Thymus (tissue), 11 donors: Measurements from ENCODE around the gene CLEC18C. TPM values are rescaled to one million over a fixed set of nuclear protein-coding genes. Genes with fewer than 3 reads are reported as not detected.
"Not testable (repeated sequence)": the region's sequence is repeated elsewhere in the genome, so short reads cannot be mapped to it uniquely, and the experiment has no call there.

Experiments
- DNase-seq, 9 donors: peaks; one replicate each; pipeline ENCODE4 v3.0.0-alpha.2; 2013; ENCODE audit warnings: low spot score in 9 of 9, low read depth in 6 of 9, missing footprints in 1 of 9
- H3K27ac ChIP-seq, 2 donors: one replicate each; pipeline ENCODE4 v1.5.1; 2013; ENCODE audit warnings: control low read depth in 1 of 2, low read depth in 1 of 2, low read length in 1 of 2, mild to moderate bottlenecking in 1 of 2, moderate library complexity in 1 of 2
- H3K27me3 ChIP-seq, 2 donors: one replicate each; pipeline ENCODE4 v1.5.1; 2013; ENCODE audit warnings: low read length in 1 of 2; ENCODE audit not compliant: control insufficient read depth in 2 of 2, insufficient read depth in 1 of 2
- H3K36me3 ChIP-seq, 2 donors: one replicate each; pipeline ENCODE4 v1.5.1; 2013; ENCODE audit warnings: low read length in 1 of 2, mild to moderate bottlenecking in 1 of 2, moderate library complexity in 1 of 2; ENCODE audit not compliant: control insufficient read depth in 2 of 2, insufficient read depth in 2 of 2
- H3K4me1 ChIP-seq, 2 donors: one replicate each; pipeline ENCODE4 v1.5.1; 2013; ENCODE audit warnings: low read length in 2 of 2; ENCODE audit not compliant: control insufficient read depth in 2 of 2, insufficient read depth in 2 of 2
- H3K4me3 ChIP-seq, 2 donors: one replicate each; pipeline ENCODE4 v1.5.1; 2013; ENCODE audit warnings: low read length in 2 of 2, control low read depth in 1 of 2, mild to moderate bottlenecking in 1 of 2
- H3K9me3 ChIP-seq, 2 donors: one replicate each; pipeline ENCODE4 v1.5.1; 2013; ENCODE audit warnings: low read length in 1 of 2, mild to moderate bottlenecking in 1 of 2; ENCODE audit not compliant: control insufficient read depth in 2 of 2, insufficient read depth in 1 of 2
- WGBS: extraction: QIAGEN DNeasy Blood & Tissue Kit; methylation state at CpG from one replicate; pipeline ENCODE4 v1.1.7; 2013; 5-methylcytosine and 5-hydroxymethylcytosine counted together
- polyA plus RNA-seq: library from polyadenylated mRNA; stranded (reverse); fragments of 200-250 nt; gene quantifications from one replicate; pipeline ENCODE4 v1.2.3, GENCODE V29; 2013
- total RNA-seq: library from RNA; stranded (reverse); fragments of 120-200 nt; gene quantifications from one replicate; pipeline ENCODE4 v1.2.4, GENCODE V29; 2013
- donor health status: healthy.

CLEC18C gene
- total and polyA plus RNA-seq, 2 donors: 0.05 to 0.37 TPM

DNA sequence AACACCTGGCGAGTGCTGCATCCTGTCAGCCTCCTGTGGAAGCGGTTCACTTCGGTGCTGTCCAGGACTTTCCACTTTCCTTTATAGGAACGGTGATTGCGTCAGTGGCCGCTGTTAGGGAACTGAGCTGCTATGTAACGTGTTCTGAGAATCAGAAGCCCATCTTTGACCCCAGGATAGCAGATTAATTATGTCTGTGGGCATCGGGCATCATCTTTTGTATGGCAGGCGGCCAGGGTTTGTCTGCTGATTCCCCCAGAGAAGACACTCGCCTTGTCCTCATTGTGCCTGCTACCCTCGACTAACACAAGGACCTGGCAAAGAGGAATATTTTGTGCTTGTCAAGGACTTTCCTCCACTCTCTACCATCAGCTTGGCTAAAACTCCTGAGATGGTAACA lies 25.7 kb upstream of the CLEC18C start:
- 94% methylated on average over 11 of the region's 11 CpGs for WGBS
- not testable (repeated sequence) for DNase-seq, H3K27me3 ChIP-seq, H3K9me3 ChIP-seq, H3K4me3 ChIP-seq, H3K27ac ChIP-seq, H3K4me1 ChIP-seq
- peaks cover 50 to 58% of the 10 kb centered on the region in 2 donors for H3K36me3 ChIP-seq

DNA sequence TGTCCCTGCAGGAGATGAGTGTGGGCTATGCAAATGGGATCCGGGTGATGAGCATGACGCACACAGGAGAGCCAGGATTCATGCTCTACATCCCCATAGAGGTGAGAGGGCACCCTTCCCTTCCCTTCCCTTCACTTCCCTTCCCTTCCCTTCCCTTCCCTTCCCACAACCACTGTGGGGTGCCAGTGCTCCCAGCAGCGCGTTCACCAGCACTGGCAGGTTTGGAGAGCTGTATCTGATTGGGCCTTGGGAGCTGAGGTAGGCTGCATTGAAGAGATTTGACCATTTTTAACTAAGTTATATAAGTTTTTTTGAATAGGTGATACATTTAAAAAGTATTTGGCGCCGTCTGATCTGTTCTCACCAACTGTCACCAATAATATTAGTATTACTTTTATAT lies 25.1 kb upstream of the CLEC18C start:
- 98% methylated on average over 6 of the region's 6 CpGs for WGBS
- peaks cover 50 to 58% of the 10 kb centered on the region in 2 donors for H3K36me3 ChIP-seq
- DNase-seq, H3K4me1 ChIP-seq, H3K4me3 ChIP-seq, H3K9me3 ChIP-seq, H3K27me3 ChIP-seq, H3K27ac ChIP-seq: not testable (repeated sequence)

GRCh38 chr16:70149296-70149695 lies 24.3 kb upstream of the CLEC18C start:
- 99% methylated on average over 8 of the region's 8 CpGs for WGBS
- not testable (repeated sequence) for H3K27me3 ChIP-seq, H3K4me3 ChIP-seq, H3K27ac ChIP-seq, DNase-seq, H3K9me3 ChIP-seq, H3K4me1 ChIP-seq
- H3K36me3 ChIP-seq: peaks cover 55 to 57% of the 10 kb centered on the region in 2 donors

- Histone ChIP-seq H3K4me3 (no peak overlapping the region), H3K27ac (no peak overlapping the region), H3K27me3 (no peaks in the 10 kb centered on the region), H3K9me3 (no peaks in the 10 kb centered on the region), H3K36me3 (peaks cover 60 to 72% of the 10 kb centered on the region in 2 donors), H3K4me1 (no peaks in the 10 kb centered on the region)
- DNase-seq: peak in 1 of 9 donors; percentile 2
- WGBS: 97% methylated on average over 2 of the region's 2 CpGs
Observed at GRCh38 chr16:70151391-70151790, 22.2 kb upstream of the CLEC18C start.

DNA sequence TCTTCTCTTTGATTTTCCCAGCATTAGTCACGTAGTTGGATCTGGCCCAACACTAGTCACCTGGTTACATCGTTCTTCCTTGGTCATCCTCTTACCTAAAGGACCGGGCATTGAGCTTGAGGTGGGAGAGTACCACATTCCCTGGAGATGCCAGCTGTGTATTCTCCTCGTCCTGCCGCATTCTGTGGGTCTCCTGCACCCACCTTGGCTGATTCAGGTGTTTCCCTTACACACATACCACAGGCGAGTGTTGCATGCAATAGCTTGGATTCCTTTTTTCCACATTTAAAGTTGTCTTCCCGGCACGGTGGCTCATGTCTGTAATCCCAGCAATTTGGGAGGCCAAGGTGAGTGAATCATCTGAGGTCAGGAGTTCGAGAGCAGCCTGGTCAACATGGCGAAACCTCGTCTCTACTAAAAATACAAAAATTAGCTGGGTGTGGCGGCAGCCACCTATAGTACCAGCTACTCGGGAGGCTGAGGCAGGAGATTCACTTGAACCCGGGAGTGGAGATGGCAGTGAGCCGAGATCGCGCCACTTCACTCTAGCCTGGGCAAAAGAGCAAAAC lies 21.6 kb upstream of the CLEC18C start:
- Histone ChIP-seq H3K4me3 (no peak overlapping the region), H3K4me1 (no peaks in the 10 kb centered on the region), H3K9me3 (no peaks in the 10 kb centered on the region), H3K27ac (no peak overlapping the region), H3K36me3 (peaks cover 67 to 78% of the 10 kb centered on the region in 2 donors), H3K27me3 (no peaks in the 10 kb centered on the region)
- DNase-seq: no peak
- 96% methylated on average over 17 of the region's 17 CpGs for WGBS

DNA sequence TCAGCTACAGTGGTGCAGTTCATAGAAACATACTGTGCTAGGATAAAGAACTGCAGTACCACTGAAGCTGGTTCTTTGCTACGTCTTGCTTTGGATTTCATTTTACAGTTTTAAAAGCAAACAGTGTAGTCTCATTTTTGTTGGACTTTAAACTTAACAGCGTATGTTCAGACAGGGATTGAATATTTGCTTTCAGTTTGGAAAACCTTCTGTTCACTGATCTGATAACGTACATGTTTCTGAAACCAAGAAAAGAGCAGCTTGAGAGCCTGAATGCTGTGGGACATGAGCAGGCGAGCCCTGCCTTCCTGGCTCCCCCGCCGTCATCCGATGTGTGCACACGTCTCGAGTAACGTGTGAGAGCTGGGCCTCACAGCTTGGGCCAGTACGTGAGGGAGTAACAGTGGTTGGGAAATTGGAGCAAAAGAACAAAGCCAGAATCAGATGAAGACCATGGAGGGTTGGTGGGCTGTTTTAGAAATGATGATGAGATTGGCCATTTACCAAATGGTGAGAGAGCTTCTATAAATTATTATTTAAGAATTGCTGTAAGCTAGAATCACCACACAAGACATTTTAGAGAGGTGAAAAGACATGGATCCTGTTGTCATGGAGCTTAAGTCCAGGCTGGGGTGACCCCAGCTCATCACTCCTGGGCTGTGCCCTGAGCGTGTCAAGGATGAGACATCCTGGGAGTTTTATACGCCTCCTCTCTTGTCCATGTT lies 20.8 kb upstream of the CLEC18C start:
- Histone ChIP-seq H3K4me1 (no peaks in the 10 kb centered on the region), H3K9me3 (no peaks in the 10 kb centered on the region), H3K36me3 (peaks cover 72 to 83% of the 10 kb centered on the region in 2 donors), H3K27ac (no peak overlapping the region), H3K27me3 (no peaks in the 10 kb centered on the region), H3K4me3 (no peak overlapping the region)
- 98% methylated on average over 13 of the region's 13 CpGs for WGBS
- no peak for DNase-seq

DNA sequence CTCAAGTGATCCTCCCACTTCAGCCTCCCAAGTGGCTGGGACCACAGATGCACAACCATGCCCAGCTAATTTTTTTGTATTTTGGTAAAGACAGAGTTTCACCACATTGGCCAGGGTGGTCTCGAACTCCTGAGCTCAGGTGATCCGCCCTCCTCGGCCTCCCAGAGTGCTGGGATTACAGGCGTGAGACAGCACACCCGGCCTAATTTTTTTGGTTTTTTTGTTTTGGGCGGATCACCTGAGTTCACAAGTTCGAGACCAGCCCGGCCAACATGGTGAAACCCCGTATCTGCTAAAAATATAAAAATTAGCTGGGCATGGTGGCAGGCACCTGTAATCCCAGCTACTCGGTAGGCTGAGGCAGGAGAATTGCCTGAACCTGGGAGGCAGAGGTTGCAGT lies 18.9 kb upstream of the CLEC18C start:
- not testable (repeated sequence) for H3K9me3 ChIP-seq, H3K27ac ChIP-seq, H3K27me3 ChIP-seq, H3K4me3 ChIP-seq, DNase-seq, H3K4me1 ChIP-seq
- 95% methylated on average over 10 of the region's 10 CpGs for WGBS
- peaks cover 75 to 89% of the 10 kb centered on the region in 2 donors for H3K36me3 ChIP-seq

DNA sequence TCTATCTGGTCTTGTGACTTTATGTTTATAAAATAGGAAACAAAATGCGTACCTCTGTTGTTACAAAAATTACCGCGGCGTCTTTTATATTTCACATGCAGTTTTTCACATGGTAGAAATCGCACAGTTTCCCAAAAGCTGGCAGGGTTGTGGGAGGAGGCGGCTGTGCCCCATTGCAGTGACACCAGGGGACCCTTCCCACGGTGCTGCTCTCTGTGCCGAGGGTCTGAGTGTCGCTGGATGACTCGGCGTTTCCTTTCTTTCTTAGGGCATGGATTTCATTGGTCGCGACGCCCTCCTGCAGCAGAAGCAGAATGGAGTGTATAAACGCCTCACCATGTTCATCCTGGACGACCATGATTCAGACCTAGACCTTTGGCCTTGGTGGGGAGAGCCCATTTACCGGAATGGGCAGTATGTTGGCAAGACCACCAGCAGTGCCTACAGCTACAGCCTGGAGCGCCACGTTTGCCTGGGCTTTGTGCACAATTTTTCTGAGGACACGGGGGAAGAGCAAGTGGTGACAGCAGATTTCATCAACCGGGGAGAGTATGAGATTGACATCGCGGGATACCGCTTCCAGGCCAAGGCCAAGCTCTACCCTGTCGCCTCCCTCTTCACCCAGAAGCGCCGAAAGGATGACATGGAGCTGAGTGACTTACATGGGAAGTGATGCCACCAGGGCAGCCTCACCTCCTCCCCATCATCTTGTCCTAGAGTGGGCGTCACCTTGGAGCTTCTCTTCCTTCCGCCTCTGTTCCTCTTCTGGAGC lies 17.2 kb upstream of the CLEC18C start:
- DNase-seq: no peak
- Histone ChIP-seq H3K27ac (no peak overlapping the region), H3K27me3 (no peaks in the 10 kb centered on the region), H3K36me3 (peaks cover 78 to 92% of the 10 kb centered on the region in 2 donors), H3K4me1 (no peaks in the 10 kb centered on the region), H3K4me3 (no peak overlapping the region), H3K9me3 (no peaks in the 10 kb centered on the region)
- WGBS: 95% methylated on average over 29 of the region's 29 CpGs

DNA sequence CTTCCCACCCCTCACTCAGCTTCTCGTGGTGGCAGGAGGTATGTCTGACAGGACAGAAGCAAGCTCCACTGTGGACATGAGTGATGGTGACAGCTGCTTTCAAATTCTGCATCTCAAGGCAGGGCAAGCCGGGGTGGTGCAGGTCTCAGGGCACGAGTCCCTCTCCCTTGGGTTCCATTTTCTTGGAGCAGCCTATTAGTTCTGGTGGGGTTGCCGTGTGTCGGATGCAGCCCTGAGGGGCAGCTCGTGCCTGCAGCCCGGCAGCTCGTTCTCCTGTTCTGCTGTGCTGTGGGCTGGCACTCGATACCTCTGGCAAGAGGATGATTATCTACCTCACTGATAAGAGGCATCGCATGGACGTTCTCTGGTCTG lies 16.5 kb upstream of the CLEC18C start:
- 92% methylated on average over 11 of the region's 11 CpGs for WGBS
- peaks cover 73 to 85% of the 10 kb centered on the region in 2 donors for H3K36me3 ChIP-seq
- no peak overlapping the region for H3K4me3 ChIP-seq
- DNase-seq: no peak
- H3K9me3 ChIP-seq: no peaks in the 10 kb centered on the region
- H3K27me3 ChIP-seq: no peaks in the 10 kb centered on the region
- no peaks in the 10 kb centered on the region for H3K4me1 ChIP-seq
- no peak overlapping the region for H3K27ac ChIP-seq
